H1 (cell line): Measurements from ENCODE around the gene DISC1. TPM values are rescaled to one million over a fixed set of nuclear protein-coding genes. Genes with fewer than 3 reads are reported as not detected.

Experiments
- CTCF ChIA-PET: fragments of 300-600 bp; sonication (Branson Sonifier 250); formaldehyde crosslinking; loops from one replicate; lab custom pipeline; 2021; ENCODE audit not compliant: partially characterized antibody; lab: Charles Lee
- POLR2A ChIA-PET: fragments of 300-600 bp; sonication (Branson Sonifier 250); formaldehyde crosslinking; loops from one replicate; lab custom pipeline; 2021; ENCODE audit warnings: inconsistent platforms; ENCODE audit not compliant: partially characterized antibody; lab: Charles Lee
- DNase-seq, 2 experiments: peaks; one replicate each; pipeline versions ENCODE4 v3.0.0 to v3.0.0-alpha.2; 2010 to 2022; ENCODE audit warnings: low spot score in 2 of 2, low read depth in 1 of 2, mixed read lengths in 1 of 2
- FAIRE-seq: peaks from 2 replicates; lab custom pipeline; 2011; peaks lifted over from hg19 to GRCh38; lab: Jason Lieb, UNC
- H2AFZ ChIP-seq: 2 replicates; pipeline ENCODE4 v1.8.1; 2012; ENCODE audit warnings: low read length, inconsistent platforms
- H2AK5ac ChIP-seq: 2 replicates; pipeline ENCODE4 v1.6.1; 2013; ENCODE audit warnings: low read depth, low read length
- H2BK120ac ChIP-seq: replicated peaks from 2 replicates; pipeline ENCODE3; 2013; ENCODE audit warnings: low read depth, low read length, inconsistent platforms
- H2BK12ac ChIP-seq: 2 replicates; pipeline ENCODE4 v1.6.1; 2013; ENCODE audit warnings: low read depth, low read length
- H2BK15ac ChIP-seq: 2 replicates; pipeline ENCODE4 v1.6.1; 2013; ENCODE audit warnings: low read length
- H2BK20ac ChIP-seq: 2 replicates; pipeline ENCODE4 v1.6.1; 2013; ENCODE audit warnings: low read length
- H2BK5ac ChIP-seq: 2 replicates; pipeline ENCODE4 v1.6.1; 2013; ENCODE audit warnings: low read depth, low read length
- H3K14ac ChIP-seq: 2 replicates; pipeline ENCODE4 v1.6.1; 2013; ENCODE audit warnings: inconsistent platforms; ENCODE audit not compliant: insufficient read length
- H3K18ac ChIP-seq: 2 replicates; pipeline ENCODE4 v1.6.1; 2013; ENCODE audit warnings: low read length; ENCODE audit errors: extremely low read depth
- H3K23ac ChIP-seq: 2 replicates; pipeline ENCODE4 v1.6.1; 2013; ENCODE audit warnings: inconsistent platforms; ENCODE audit not compliant: insufficient read length
- H3K23me2 ChIP-seq: 2 replicates; pipeline ENCODE4 v1.6.1; 2013; ENCODE audit warnings: low read depth, low read length
- H3K27ac ChIP-seq: 2 replicates; pipeline ENCODE4 v1.6.1; 2011; ENCODE audit warnings: low read depth, low read length, inconsistent platforms
- H3K27me3 ChIP-seq, 4 experiments: replicated peaks in 1 of 4; 1 replicate in 1 of 4; 2 replicates in 3 of 4; pipeline versions ENCODE4 v1.6.1 to v1.8.1; 2011 to 2013; ENCODE audit warnings: low read length in 3 of 4, mild to moderate bottlenecking in 3 of 4, inconsistent platforms in 2 of 4, mixed read lengths in 2 of 4, moderate library complexity in 1 of 4; ENCODE audit not compliant: control insufficient read depth in 3 of 4, insufficient read depth in 3 of 4; ENCODE audit errors: extremely low read depth in 1 of 4
- H3K36me3 ChIP-seq, 4 experiments: 2 replicates each; pipeline versions ENCODE4 v1.6.1 to v1.8.1; 2011 to 2013; ENCODE audit warnings: mild to moderate bottlenecking in 4 of 4, low read length in 3 of 4, moderate library complexity in 2 of 4, control low read depth in 1 of 4, inconsistent platforms in 1 of 4; ENCODE audit not compliant: insufficient read depth in 4 of 4, control insufficient read depth in 2 of 4
- H3K4ac ChIP-seq: replicated peaks from 2 replicates; pipeline ENCODE3; 2013; ENCODE audit warnings: low read length, low read depth, mixed read lengths, inconsistent platforms; ENCODE audit not compliant: insufficient read length
- H3K4me1 ChIP-seq, 4 experiments: replicated peaks in 1 of 4; 1 replicate in 1 of 4; 2 replicates in 3 of 4; pipeline versions ENCODE4 v1.6.1 to v1.8.1; 2011 to 2013; ENCODE audit warnings: low read length in 3 of 4, inconsistent platforms in 2 of 4, mixed read lengths in 1 of 4; ENCODE audit not compliant: insufficient read depth in 4 of 4, control insufficient read depth in 3 of 4
- H3K4me2 ChIP-seq, 2 experiments: 2 replicates each; pipeline versions ENCODE4 v1.6.1 to v1.8.1; 2011 to 2013; ENCODE audit warnings: low read depth in 2 of 2, low read length in 2 of 2, control low read depth in 1 of 2, inconsistent platforms in 1 of 2, mild to moderate bottlenecking in 1 of 2; ENCODE audit not compliant: insufficient read depth in 1 of 2
- H3K4me3 ChIP-seq, 4 experiments: fragments of 200-600, 300-600 bp in 1 of 4; sonication (generic), shearing (Covaris generic), sonication (Bioruptor Twin) in 1 of 4; 2 replicates each; pipeline versions ENCODE4 v1.5.1 to v1.8.1; 2011 to 2016; ENCODE audit warnings: low read length in 4 of 4, low read depth in 3 of 4, control low read depth in 2 of 4, inconsistent platforms in 2 of 4, mild to moderate bottlenecking in 2 of 4, mixed read lengths in 1 of 4, moderate library complexity in 1 of 4; ENCODE audit not compliant: insufficient read depth in 2 of 4; ENCODE audit errors: extremely low read depth in 1 of 4
- H3K56ac ChIP-seq: replicated peaks from 2 replicates; pipeline ENCODE3; 2013; ENCODE audit warnings: low read depth, mild to moderate bottlenecking, mixed read lengths, low read length, inconsistent platforms; ENCODE audit not compliant: insufficient read length
- H3K79me1 ChIP-seq: 2 replicates; pipeline ENCODE4 v1.6.1; 2013; ENCODE audit warnings: low read depth, low read length, control low read depth
- H3K79me2 ChIP-seq, 2 experiments: 2 replicates each; pipeline versions ENCODE4 v1.6.1 to v1.8.1; 2012 to 2013; ENCODE audit warnings: low read length in 2 of 2, mild to moderate bottlenecking in 2 of 2, inconsistent platforms in 1 of 2; ENCODE audit not compliant: insufficient read depth in 2 of 2, control insufficient read depth in 1 of 2
- H3K9ac ChIP-seq, 4 experiments: replicated peaks in 1 of 4; 1 replicate in 1 of 4; 2 replicates in 3 of 4; pipeline versions ENCODE4 v1.6.1 to v1.8.1; 2011 to 2013; ENCODE audit warnings: low read depth in 3 of 4, low read length in 3 of 4, control low read depth in 2 of 4, mild to moderate bottlenecking in 2 of 4, moderate library complexity in 2 of 4, inconsistent platforms in 1 of 4; ENCODE audit errors: extremely low read depth in 1 of 4
- H3K9me3 ChIP-seq, 2 experiments: 2 replicates each; pipeline versions ENCODE4 v1.6.1 to v1.8.1; 2012 to 2013; ENCODE audit warnings: mild to moderate bottlenecking in 2 of 2, moderate library complexity in 2 of 2, control low read depth in 1 of 2, inconsistent platforms in 1 of 2, low read depth in 1 of 2, low read length in 1 of 2, mixed read lengths in 1 of 2; ENCODE audit not compliant: insufficient read depth in 2 of 2
- H4K20me1 ChIP-seq, 2 experiments: replicated peaks in 1 of 2; 2 replicates each; pipeline versions ENCODE3 to v1.8.1; 2011 to 2013; ENCODE audit warnings: inconsistent platforms in 2 of 2, low read length in 2 of 2, mild to moderate bottlenecking in 1 of 2; ENCODE audit not compliant: insufficient read depth in 2 of 2, control insufficient read depth in 1 of 2
- H4K5ac ChIP-seq: 2 replicates; pipeline ENCODE4 v1.6.1; 2013; ENCODE audit warnings: low read length, low read depth, mixed read lengths, inconsistent platforms; ENCODE audit not compliant: insufficient read length
- H4K8ac ChIP-seq: 2 replicates; pipeline ENCODE4 v1.8.0; 2013; ENCODE audit warnings: mild to moderate bottlenecking, moderate library complexity, low read length, inconsistent platforms; ENCODE audit not compliant: insufficient read depth; ENCODE audit errors: extremely low read depth
- H4K91ac ChIP-seq: replicated peaks from 2 replicates; pipeline ENCODE3; 2013; ENCODE audit warnings: low read length, mixed read lengths, inconsistent platforms; ENCODE audit not compliant: insufficient read length
- CBX8 ChIP-seq: fragments of 300-800, 300-1000 bp; sonication (generic); IDR thresholded peaks from 2 replicates; pipeline ENCODE4 v1.7.1; 2016; ENCODE audit warnings: low read depth, low read length, borderline replicate concordance
- CHD1 ChIP-seq: IDR thresholded peaks from 2 replicates; pipeline ENCODE4 v1.6.1; 2012; ENCODE audit warnings: low read depth, low read length, improper control_type of control experiment
- E2F6 ChIP-seq: IDR thresholded peaks from 2 replicates; pipeline ENCODE4 v1.6.1; 2012; ENCODE audit warnings: inconsistent platforms
- NANOG ChIP-seq: IDR thresholded peaks from 2 replicates; pipeline ENCODE4 v1.6.1; 2011; ENCODE audit warnings: low read length, low read depth, mild to moderate bottlenecking, inconsistent platforms; ENCODE audit not compliant: insufficient read depth, poor library complexity, severe bottlenecking
- SIX5 ChIP-seq: IDR thresholded peaks from 2 replicates; pipeline ENCODE4 v1.6.1; 2011; ENCODE audit warnings: mild to moderate bottlenecking, low read depth, low read length
- SP2 ChIP-seq: IDR thresholded peaks from 2 replicates; pipeline ENCODE4 v1.6.1; 2012; ENCODE audit warnings: mild to moderate bottlenecking, low read length, inconsistent platforms
- TAF1 ChIP-seq: IDR thresholded peaks from 2 replicates; pipeline ENCODE4 v1.6.1; 2011; ENCODE audit warnings: mild to moderate bottlenecking, low read depth, low read length
- TCF12 ChIP-seq: IDR thresholded peaks from 2 replicates; pipeline ENCODE4 v1.6.1; 2011; ENCODE audit warnings: low read depth, mild to moderate bottlenecking, low read length
- TEAD4 ChIP-seq: IDR thresholded peaks from 2 replicates; pipeline ENCODE4 v1.6.1; 2012; ENCODE audit warnings: low read depth, low read length, inconsistent platforms, mixed read lengths
- YY1 ChIP-seq: IDR thresholded peaks from 2 replicates; pipeline ENCODE4 v1.6.1; 2011; ENCODE audit warnings: low read depth, mild to moderate bottlenecking, low read length
- WGBS, 2 experiments: shearing (Covaris generic) in 1 of 2; methylation state at CpG; one replicate each; pipeline versions ENCODE4 v1.1.6 to v1.1.7; 2013 to 2015; ENCODE audit warnings: low lambda C conversion rate in 2 of 2, mixed read lengths in 2 of 2, inconsistent platforms in 1 of 2, low coverage in 1 of 2, missing lambda C conversion rate in 1 of 2; ENCODE audit not compliant: insufficient replicate concordance in 2 of 2, insufficient coverage in 1 of 2, insufficient read length in 1 of 2; ENCODE audit errors: extremely low coverage in 1 of 2, missing lambda C conversion rate in 1 of 2; 5-methylcytosine and 5-hydroxymethylcytosine counted together
- polyA plus RNA-seq, 7 experiments: library from polyadenylated mRNA; depleted of rRNA in 3 of 7; stranded (reverse) in 5 of 7; unstranded in 2 of 7; fragments of >200 nt in 5 of 7; fragments of 200-250 nt in 2 of 7; gene quantifications; 1 replicate in 5 of 7; 2 replicates in 1 of 7; 4 replicates in 1 of 7; pipeline versions ENCODE4 v1.2.1 to v1.2.3, GENCODE V29; 2011 to 2013; ENCODE audit warnings: missing spikeins in 2 of 7, mixed read lengths in 2 of 7
- total RNA-seq: library from RNA; stranded (reverse); fragmentation: NEBNext Ultra II Directional; extraction: Animal tissue kit (Norgen Biotek cat#: 25700); gene quantifications from 2 replicates; pipeline ENCODE4 v1.2.1, GENCODE V29; 2021

DISC1 gene
- total and polyA plus RNA-seq, 2 of the 8 experiments (the other 6 are each of a cell fraction or from before 2014, with no cell fraction given): 1.1 to 3.5 TPM

GRCh38 chr1:231660198-231660597, 33.6 kb downstream of the DISC1 start:
- Histone ChIP-seq H2BK5ac (no peak overlapping the region), H2AFZ (no peak overlapping the region), H3K9me3 (0 out of 4 replicates have a peak, but pooled peaks cover 0 to 2% of the 10 kb centered on the region in 2 experiments), H3K4me1 (no peaks in the 10 kb centered on the region), H2AK5ac (no peak overlapping the region), H3K56ac (no peak overlapping the region), H3K23me2 (no peaks in the 10 kb centered on the region; the same call in 1 of the 2 replicates), H3K9ac (no peak overlapping the region), H3K23ac (no peak overlapping the region), H2BK120ac (no peak overlapping the region), H2BK15ac (no peak overlapping the region), H4K8ac (no peak overlapping the region), H2BK12ac (no peak overlapping the region), H3K4ac (no peak overlapping the region), H3K79me1 (no peaks in the 10 kb centered on the region), H3K27me3 (no peaks in the 10 kb centered on the region), H3K18ac (no peak overlapping the region), H3K4me2 (no peak overlapping the region), H3K36me3 (no peaks in the 10 kb centered on the region), H3K27ac (no peak overlapping the region), H3K14ac (no peak overlapping the region), H4K20me1 (no peaks in the 10 kb centered on the region), H2BK20ac (no peak overlapping the region), H3K4me3 (no peak overlapping the region), H3K79me2 (no peaks in the 10 kb centered on the region), H4K91ac (no peak overlapping the region), H4K5ac (no peak overlapping the region)
- 100% methylated on average over 3 of the region's 3 CpGs; no CpG with 5 or more reads in 1 of the 2 experiments for WGBS, 2 experiments
- FAIRE-seq: no peak
- DNase-seq: no peak
- CTCF ChIA-PET: no interaction called here
- TF ChIP-seq SP2: no peak
- TF ChIP-seq TEAD4: no peak
- TF ChIP-seq CHD1: no peak
- no peak for TF ChIP-seq E2F6
- no peak for TF ChIP-seq NANOG
- TF ChIP-seq YY1: no peak
- no peak for TF ChIP-seq CBX8
- TF ChIP-seq TCF12: no peak
- no peak for TF ChIP-seq TAF1
- no peak for TF ChIP-seq SIX5
- POLR2A ChIA-PET: no interaction called here
